HepG2 (cell line): ENCODE measurements around the gene PIK3CB. TPM values are rescaled to one million over a fixed set of nuclear protein-coding genes. Genes with fewer than 3 reads are reported as not detected.

Experiments used
- ATAC-seq: fragments of 200-7000 bp; cut with Tn5 transposase; 3 replicates; pipeline ENCODE4 v1.9.1; 2020; ENCODE audit warnings: mild to moderate bottlenecking, moderate library complexity
- BruUV-seq: library from RNA; stranded (reverse); fragments of 400-500 nt; replicated peaks from 2 replicates; lab custom pipeline; 2021; lab: Mats Ljungman, UMichigan
- CTCF ChIA-PET: fragments of 300-600 bp; formaldehyde crosslinking; extraction: SDS; loops from one replicate; lab custom pipeline; 2021; ENCODE audit warnings: low total read pairs, inconsistent platforms, low intra/inter-chr PET ratio; lab: Yijun Ruan, JAX
- POLR2A ChIA-PET: fragments of 350-600 bp; sonication (Branson Sonifier 250); formaldehyde crosslinking; loops from one replicate; lab custom pipeline; 2020; ENCODE audit warnings: antibody characterized with exemption, inconsistent platforms; lab: Yijun Ruan, JAX
- DNase-seq: peaks from one replicate; pipeline ENCODE4 v3.0.0-alpha.2; 2015; ENCODE audit warnings: low spot score
- FAIRE-seq: peaks from 3 replicates; lab custom pipeline; 2011; peaks lifted over from hg19 to GRCh38; lab: Jason Lieb, UNC
- H2AFZ ChIP-seq: one replicate; pipeline ENCODE4 v1.6.1; 2011; ENCODE audit warnings: low read length, inconsistent platforms
- H3K27ac ChIP-seq: fragments of 300-600 bp; 3 replicates; pipeline ENCODE4 v1.8.0; 2011; ENCODE audit warnings: mixed run types, mild to moderate bottlenecking, mixed read lengths, low read length, inconsistent platforms; ENCODE audit not compliant: insufficient read depth; ENCODE audit errors: extremely low read length
- H3K27me3 ChIP-seq, 2 experiments: fragments of 200-600 bp in 1 of 2; 2 replicates in 1 of 2; 3 replicates in 1 of 2; pipeline versions ENCODE4 v1.6.0 to v1.8.0; 2011; ENCODE audit warnings: low read length in 2 of 2, mild to moderate bottlenecking in 2 of 2, moderate library complexity in 2 of 2, inconsistent platforms in 1 of 2; ENCODE audit not compliant: insufficient read depth in 2 of 2, control insufficient read depth in 1 of 2
- H3K36me3 ChIP-seq, 2 experiments: fragments of 200-600 bp in 1 of 2; replicated peaks in 1 of 2; 2 replicates in 1 of 2; 3 replicates in 1 of 2; pipeline versions ENCODE4 v1.5.1 to v1.8.0; 2011; ENCODE audit warnings: low read length in 2 of 2, inconsistent platforms in 1 of 2; ENCODE audit not compliant: insufficient read depth in 2 of 2, control insufficient read depth in 1 of 2
- H3K4me1 ChIP-seq: 2 replicates; pipeline ENCODE4 v1.5.1; 2012; ENCODE audit warnings: low read length, inconsistent platforms; ENCODE audit not compliant: insufficient read depth
- H3K4me2 ChIP-seq: 2 replicates; pipeline ENCODE4 v1.6.0; 2011; ENCODE audit warnings: low read depth, low read length, inconsistent platforms
- H3K4me3 ChIP-seq, 3 experiments: fragments of 200-600 bp in 1 of 3; sonication (generic), shearing (Covaris generic) in 1 of 3; replicated peaks in 1 of 3; 2 replicates each; pipeline ENCODE4 v1.5.1; 2011 to 2016; ENCODE audit warnings: low read length in 3 of 3, inconsistent platforms in 2 of 3, low read depth in 2 of 3, mild to moderate bottlenecking in 2 of 3, control low read depth in 1 of 3, mixed read lengths in 1 of 3; ENCODE audit not compliant: insufficient read depth in 1 of 3
- H3K79me2 ChIP-seq: one replicate; pipeline ENCODE4 v1.6.1; 2011; ENCODE audit warnings: low read length, inconsistent platforms; ENCODE audit not compliant: insufficient read depth
- H3K9ac ChIP-seq: 2 replicates; pipeline ENCODE4 v1.6.0; 2011; ENCODE audit warnings: mild to moderate bottlenecking, low read depth, low read length, inconsistent platforms; ENCODE audit not compliant: insufficient read depth
- H3K9me3 ChIP-seq: 2 replicates; pipeline ENCODE4 v1.5.1; 2012; ENCODE audit warnings: mild to moderate bottlenecking, low read length
- H4K20me1 ChIP-seq: 2 replicates; pipeline ENCODE4 v1.6.0; 2011; ENCODE audit warnings: inconsistent platforms, mild to moderate bottlenecking, low read length, moderate library complexity; ENCODE audit not compliant: insufficient read depth
- AGO2 ChIP-seq: fragments of 200-400 bp; formaldehyde crosslinking; optimal IDR thresholded peaks from 2 replicates; pipeline ENCODE3; 2017; ENCODE audit warnings: mild to moderate bottlenecking, low read depth, low read length, moderate library complexity
- ATF1 ChIP-seq: IDR thresholded peaks from 2 replicates; pipeline ENCODE4 v1.6.1; 2016; ENCODE audit warnings: mild to moderate bottlenecking, control low read depth
- LCORL ChIP-seq, 2 experiments: fragments of 450-650 bp in 1 of 2; sonication (generic) in 1 of 2; formaldehyde crosslinking in 1 of 2; IDR thresholded peaks; 2 replicates each; pipeline versions ENCODE4 v1.5.0 to v1.6.1; 2017 to 2020; ENCODE audit warnings: antibody characterized with exemption in 1 of 2, missing genetic modification reagents in 1 of 2
- ZBTB20 ChIP-seq: sonication (generic); formaldehyde crosslinking; IDR thresholded peaks from 2 replicates; pipeline ENCODE4 v1.8.1; 2023; ENCODE audit warnings: missing genetic modification reagents, low read depth, mild to moderate bottlenecking, borderline replicate concordance
- ZNF205 ChIP-seq: IDR thresholded peaks from 2 replicates; pipeline ENCODE4 v1.6.1; 2018; ENCODE audit warnings: missing biosample characterization, missing genetic modification reagents
- ZZZ3 ChIP-seq: sonication (generic); formaldehyde crosslinking; IDR thresholded peaks from 2 replicates; pipeline ENCODE4 v1.4.0; 2020; ENCODE audit warnings: missing genetic modification reagents, mild to moderate bottlenecking, borderline replicate concordance
- WGBS: methylation state at CpG from one replicate; pipeline ENCODE4 v1.1.6; 2017; ENCODE audit warnings: low lambda C conversion rate; 5-methylcytosine and 5-hydroxymethylcytosine counted together
- in situ Hi-C: cut with HindIII; loops from 2 replicates; pipeline ENCODE4 v1.10.0; 2017; ENCODE audit warnings: low pct_unique_long_range_greater_than_20kb; ENCODE audit not compliant: extremely low pct_ligation_motif_present
- intact Hi-C: fragments of 100-400 bp; cut with micrococcal nuclease; formaldehyde crosslinking; loops from one replicate; pipeline ENCODE4 v1.10.0; 2022; ENCODE audit not compliant: unreplicated experiment
- polyA plus RNA-seq, 8 experiments: library from polyadenylated mRNA; depleted of rRNA in 3 of 8; stranded (reverse) in 7 of 8; unstranded in 1 of 8; fragments of >200 nt; fragmentation: Illumina TruSeq in 4 of 8; extraction: Trizol in 4 of 8; gene quantifications; 2 replicates each; pipeline versions ENCODE4 v1.2.1 to v1.2.3, GENCODE V29; 2011 to 2016; ENCODE audit warnings: low read depth in 4 of 8, missing spikeins in 1 of 8, mixed read lengths in 1 of 8; ENCODE audit not compliant: insufficient read depth in 1 of 8
- total RNA-seq, 5 experiments: library from RNA; depleted of rRNA; stranded (reverse); fragments of >200 nt; fragmentation: Illumina TruSeq; extraction: Trizol; gene quantifications; 2 replicates each; pipeline ENCODE4 v1.2.3, GENCODE V29; 2016; ENCODE audit warnings: low read depth in 1 of 5
- TF ChIP-seq, protein P1 (sequence below): sonication (generic); formaldehyde crosslinking; IDR thresholded peaks from 2 replicates; pipeline ENCODE4 v1.9.0; 2022; ENCODE audit warnings: missing genetic modification reagents, mild to moderate bottlenecking, borderline replicate concordance
- TF ChIP-seq, protein P2 (sequence below): sonication (generic); formaldehyde crosslinking; IDR thresholded peaks from 2 replicates; pipeline ENCODE4 v1.5.1; 2020; ENCODE audit warnings: mild to moderate bottlenecking, missing genetic modification reagents, moderate library complexity

PIK3CB gene
- total and polyA plus RNA-seq, 2 of the 13 experiments (the other 11 are each of a cell fraction or from before 2014, with no cell fraction given) = 6.6 to 18.7 TPM

DNA sequence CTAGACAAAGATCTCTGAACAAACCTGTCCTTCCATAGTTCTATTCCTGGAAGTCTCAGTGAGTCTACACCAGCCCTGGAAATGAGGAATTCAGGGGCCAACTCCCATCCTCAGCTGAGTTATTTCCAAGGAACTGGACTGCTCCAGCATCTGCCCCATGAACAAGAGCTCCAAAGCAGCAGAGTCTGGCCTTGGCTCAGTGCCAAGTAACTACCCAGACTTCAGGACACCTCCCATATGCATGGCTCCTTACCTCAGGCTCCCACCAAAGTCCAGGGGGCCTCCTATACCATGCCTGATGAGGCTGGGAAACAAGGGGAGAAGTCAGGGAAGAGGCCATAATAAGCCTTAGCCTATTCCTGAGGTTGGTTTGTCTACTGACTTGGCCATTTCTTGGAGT is 181.2 kb downstream of the PIK3CB start:
- peaks cover 8 to 54% of the 10 kb centered on the region in 2 experiments for H3K36me3 ChIP-seq
- H4K20me1 ChIP-seq = no peaks in the 10 kb centered on the region
- no peak overlapping the region for H3K4me3 ChIP-seq
- no peak overlapping the region for H3K27ac ChIP-seq
- ATAC-seq (no peak), DNase-seq (no peak), FAIRE-seq (no peak)
- BruUV-seq = no TSS peak
- no peaks in the 10 kb centered on the region for H3K27me3 ChIP-seq
- H3K4me2 ChIP-seq = no peak overlapping the region
- H3K9me3 ChIP-seq = no peaks in the 10 kb centered on the region; the same call in 1 of the 2 replicates
- POLR2A ChIA-PET = interaction anchor here (0.6 kb wide), 1 partner anchor 33 kb away, joined by 3 read pairs; no protein-coding TSS in a partner anchor
- H3K4me1 ChIP-seq = no peaks in the 10 kb centered on the region
- H2AFZ ChIP-seq = no peak overlapping the region
- CTCF ChIA-PET = no interaction called here
- in situ Hi-C loops = no loop called here
- TF ChIP-seq ATF1 = no peak
- no peak for TF ChIP-seq ZZZ3
- peak; percentile 90 for TF ChIP-seq LCORL (IDR thresholded peaks at IDR 0.05)
- TF ChIP-seq LCORL (CRISPR knock-in tag; IDR thresholded peaks at IDR 0.05) = no peak
- TF ChIP-seq, all 625 proteins: peak for 1
- no peak overlapping the region for H3K9ac ChIP-seq
- no peaks in the 10 kb centered on the region for H3K79me2 ChIP-seq
- intact Hi-C loops = no loop called here

DNA sequence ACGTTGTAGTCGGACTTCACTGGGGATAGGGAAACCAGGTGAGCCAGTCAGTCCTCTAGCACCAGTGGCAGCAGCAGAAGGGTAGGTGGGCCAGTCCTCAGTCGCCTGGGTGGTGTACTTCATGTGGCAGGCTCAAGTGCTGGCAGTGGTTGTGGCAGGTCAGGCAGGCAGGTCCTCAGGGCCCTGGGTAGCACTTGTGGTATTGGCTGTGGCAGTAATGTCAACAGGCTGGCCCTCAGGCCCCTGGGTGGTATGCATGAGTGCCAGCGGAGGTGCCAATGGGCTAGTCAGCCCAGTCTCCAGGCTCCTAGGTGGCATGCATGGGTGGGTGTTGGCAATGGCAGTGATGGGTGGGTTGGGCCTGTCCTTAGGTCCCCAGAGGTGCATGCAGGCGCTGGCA is 185.6 kb downstream of the PIK3CB start:
- Histone ChIP-seq H3K4me2 (no peak overlapping the region), H3K4me3 (no peak overlapping the region), H3K9ac (no peak overlapping the region), H2AFZ (no peak overlapping the region), H3K4me1 (no peaks in the 10 kb centered on the region), H3K27ac (no peak overlapping the region), H3K79me2 (no peaks in the 10 kb centered on the region), H3K9me3 (peaks cover 17% of the 10 kb centered on the region; the same call in 1 of the 2 replicates), H3K27me3 (no peaks in the 10 kb centered on the region), H4K20me1 (no peaks in the 10 kb centered on the region), H3K36me3 (peaks cover 4 to 23% of the 10 kb centered on the region in 2 experiments; a peak in 3 of 5 replicates)
- ChIA-PET POLR2A (no interaction called here), CTCF (no interaction called here)
- in situ Hi-C loops (no loop called here), intact Hi-C loops (no loop called here)
- WGBS = 98% methylated on average over 3 of the region's 5 CpGs
- TF ChIP-seq ZNF205 (CRISPR knock-in tag) (no peak), ZBTB20 (no peak), AGO2 (peak; percentile 46)
- TF ChIP-seq, protein P1, sequence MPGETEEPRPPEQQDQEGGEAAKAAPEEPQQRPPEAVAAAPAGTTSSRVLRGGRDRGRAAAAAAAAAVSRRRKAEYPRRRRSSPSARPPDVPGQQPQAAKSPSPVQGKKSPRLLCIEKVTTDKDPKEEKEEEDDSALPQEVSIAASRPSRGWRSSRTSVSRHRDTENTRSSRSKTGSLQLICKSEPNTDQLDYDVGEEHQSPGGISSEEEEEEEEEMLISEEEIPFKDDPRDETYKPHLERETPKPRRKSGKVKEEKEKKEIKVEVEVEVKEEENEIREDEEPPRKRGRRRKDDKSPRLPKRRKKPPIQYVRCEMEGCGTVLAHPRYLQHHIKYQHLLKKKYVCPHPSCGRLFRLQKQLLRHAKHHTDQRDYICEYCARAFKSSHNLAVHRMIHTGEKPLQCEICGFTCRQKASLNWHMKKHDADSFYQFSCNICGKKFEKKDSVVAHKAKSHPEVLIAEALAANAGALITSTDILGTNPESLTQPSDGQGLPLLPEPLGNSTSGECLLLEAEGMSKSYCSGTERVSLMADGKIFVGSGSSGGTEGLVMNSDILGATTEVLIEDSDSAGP = 0 out of 2 replicates have a peak, but pooled peaks have one; percentile 24
- TF ChIP-seq, protein P2, sequence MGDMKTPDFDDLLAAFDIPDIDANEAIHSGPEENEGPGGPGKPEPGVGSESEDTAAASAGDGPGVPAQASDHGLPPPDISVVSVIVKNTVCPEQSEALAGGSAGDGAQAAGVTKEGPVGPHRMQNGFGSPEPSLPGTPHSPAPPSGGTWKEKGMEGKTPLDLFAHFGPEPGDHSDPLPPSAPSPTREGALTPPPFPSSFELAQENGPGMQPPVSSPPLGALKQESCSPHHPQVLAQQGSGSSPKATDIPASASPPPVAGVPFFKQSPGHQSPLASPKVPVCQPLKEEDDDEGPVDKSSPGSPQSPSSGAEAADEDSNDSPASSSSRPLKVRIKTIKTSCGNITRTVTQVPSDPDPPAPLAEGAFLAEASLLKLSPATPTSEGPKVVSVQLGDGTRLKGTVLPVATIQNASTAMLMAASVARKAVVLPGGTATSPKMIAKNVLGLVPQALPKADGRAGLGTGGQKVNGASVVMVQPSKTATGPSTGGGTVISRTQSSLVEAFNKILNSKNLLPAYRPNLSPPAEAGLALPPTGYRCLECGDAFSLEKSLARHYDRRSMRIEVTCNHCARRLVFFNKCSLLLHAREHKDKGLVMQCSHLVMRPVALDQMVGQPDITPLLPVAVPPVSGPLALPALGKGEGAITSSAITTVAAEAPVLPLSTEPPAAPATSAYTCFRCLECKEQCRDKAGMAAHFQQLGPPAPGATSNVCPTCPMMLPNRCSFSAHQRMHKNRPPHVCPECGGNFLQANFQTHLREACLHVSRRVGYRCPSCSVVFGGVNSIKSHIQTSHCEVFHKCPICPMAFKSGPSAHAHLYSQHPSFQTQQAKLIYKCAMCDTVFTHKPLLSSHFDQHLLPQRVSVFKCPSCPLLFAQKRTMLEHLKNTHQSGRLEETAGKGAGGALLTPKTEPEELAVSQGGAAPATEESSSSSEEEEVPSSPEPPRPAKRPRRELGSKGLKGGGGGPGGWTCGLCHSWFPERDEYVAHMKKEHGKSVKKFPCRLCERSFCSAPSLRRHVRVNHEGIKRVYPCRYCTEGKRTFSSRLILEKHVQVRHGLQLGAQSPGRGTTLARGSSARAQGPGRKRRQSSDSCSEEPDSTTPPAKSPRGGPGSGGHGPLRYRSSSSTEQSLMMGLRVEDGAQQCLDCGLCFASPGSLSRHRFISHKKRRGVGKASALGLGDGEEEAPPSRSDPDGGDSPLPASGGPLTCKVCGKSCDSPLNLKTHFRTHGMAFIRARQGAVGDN (CRISPR knock-in tag) = peak; percentile 35; the same call in 1 of the 2 replicates
- DNase-seq (no peak), ATAC-seq (peak; percentile 32; the same call in 1 of the 3 replicates), FAIRE-seq (no peak)
- no TSS peak for BruUV-seq
